ENCODE results near the gene LCA5L.

DNA sequence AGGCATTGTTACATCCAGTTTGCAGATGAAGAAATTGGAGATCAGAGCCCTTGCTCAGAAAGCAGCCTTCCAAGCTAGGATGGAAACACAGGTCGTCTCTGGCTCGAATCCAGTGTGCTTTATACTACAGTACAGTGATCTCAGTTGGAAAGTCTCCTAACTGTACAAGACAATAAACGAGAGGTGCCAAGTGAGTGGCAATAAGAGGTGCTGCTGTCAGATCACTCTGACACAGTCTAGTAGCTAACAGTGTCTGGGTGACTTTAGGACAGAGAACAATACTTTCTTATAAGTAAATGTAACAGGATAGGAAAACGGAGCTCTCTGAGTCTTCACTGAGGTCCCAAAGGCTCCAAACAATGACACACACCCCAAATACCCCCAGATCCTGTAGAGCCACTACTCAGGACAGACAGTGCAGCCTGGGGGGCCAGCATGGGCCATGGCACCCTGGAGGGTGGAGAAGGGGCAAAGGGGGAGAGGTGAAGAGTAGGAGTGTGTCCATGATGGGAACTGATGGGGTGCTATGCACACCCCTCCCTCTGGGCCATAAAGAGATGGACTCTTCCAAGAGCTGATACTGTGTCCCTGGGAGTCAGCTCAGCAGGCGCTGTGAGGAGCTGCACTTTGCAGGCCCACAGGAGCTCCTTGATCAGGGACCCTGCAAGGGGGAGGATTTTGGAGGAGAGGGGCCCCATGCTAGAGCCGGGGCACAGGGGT lies 9.5 kb upstream of the LCA5L start:
- no peak for TF ChIP-seq GATA3 (IDR thresholded peaks at IDR 0.05; ENCODE audit: low read depth, low read length)
- no peak for TF ChIP-seq GATA2 (IDR thresholded peaks at IDR 0.05; ENCODE audit: low read depth, low read length)
